GM18505 (cell line): ENCODE measurements around the gene PRTG.
"Not testable (repeated sequence)": the region's sequence is repeated elsewhere in the genome, so short reads cannot be mapped to it uniquely, and the experiment has no call there.

Experiments used
- ATAC-seq: cut with Tn5 transposase; IDR thresholded peaks from one replicate; pipeline ENCODE4 v1.9.1; 2021; ENCODE audit not compliant: unreplicated experiment
- POLR2A ChIP-seq: IDR thresholded peaks from 4 replicates; pipeline ENCODE4 v1.6.1; 2011; ENCODE audit warnings: borderline replicate concordance; ENCODE audit not compliant: insufficient read depth, insufficient read length; ENCODE audit errors: extremely low read depth

PRTG gene

GRCh38 chr15:55742927-55743728 is at the start of gene PRTG:
TSS of gene PRTG (minus strand) at chr15:55743152. CDS start at chr15:55742931, 221 bp downstream.
- no peak for TF ChIP-seq POLR2A
- ATAC-seq = no peak

GRCh38 chr15:55791551-55792400 is 48.8 kb upstream of the PRTG start:
- no peak for TF ChIP-seq POLR2A
- no peak for ATAC-seq

- ATAC-seq = no peak
These were observed 46.2 kb upstream of the PRTG start for GRCh38 chr15:55789066-55789660.

GRCh38 chr15:55786341-55786740 is 43.4 kb upstream of the PRTG start:
- no peak for ATAC-seq
- no peak for TF ChIP-seq POLR2A

More at GRCh38 chr15:55789066-55789660, 46.2 kb upstream of the PRTG start:
- no peak for TF ChIP-seq POLR2A

GRCh38 chr15:55785593-55785992 is 42.6 kb upstream of the PRTG start:
- ATAC-seq = not testable (repeated sequence)

- no peak for ATAC-seq
- TF ChIP-seq POLR2A = no peak
These were observed 41.3 kb upstream of the PRTG start for GRCh38 chr15:55784286-55784685.

GRCh38 chr15:55782901-55783300 is 39.9 kb upstream of the PRTG start:
- no peak for ATAC-seq
- no peak for TF ChIP-seq POLR2A

GRCh38 chr15:55780292-55780691 is 37.3 kb upstream of the PRTG start:
- TF ChIP-seq POLR2A = no peak
- no peak for ATAC-seq

- ATAC-seq = no peak
- TF ChIP-seq POLR2A = no peak
These were observed 36.0 kb upstream of the PRTG start for GRCh38 chr15:55778932-55779331.

GRCh38 chr15:55775316-55775715 is 32.4 kb upstream of the PRTG start:
- TF ChIP-seq POLR2A = no peak
- no peak for ATAC-seq

GRCh38 chr15:55774113-55774970 is 31.4 kb upstream of the PRTG start:
- no peak for ATAC-seq
- TF ChIP-seq POLR2A = no peak

- no peak for TF ChIP-seq POLR2A
- ATAC-seq = no peak
These were observed 27.9 kb upstream of the PRTG start for GRCh38 chr15:55770806-55771205.

GRCh38 chr15:55770261-55770660 is 27.3 kb upstream of the PRTG start:
- TF ChIP-seq POLR2A = no peak
- ATAC-seq = no peak
